NB4 (cell line): ENCODE data around the gene HECW1.
"Not testable (repeated sequence)": the region's sequence is repeated elsewhere in the genome, so short reads cannot be mapped to it uniquely, and the experiment has no call there.

Experiments used
- CTCF ChIP-seq: IDR thresholded peaks from one replicate; pipeline ENCODE4 v1.5.1; 2012; ENCODE audit warnings: low read depth, low read length
- POLR2A ChIP-seq: IDR thresholded peaks from 2 replicates; pipeline ENCODE4 v1.6.1; 2011; ENCODE audit warnings: mild to moderate bottlenecking; ENCODE audit not compliant: insufficient read length; ENCODE audit errors: extremely low read depth

GRCh38 chr7:43486008-43486407 is 373.6 kb downstream of the HECW1 start:
- not testable (repeated sequence) for TF ChIP-seq CTCF, POLR2A
